ENCODE measurements around the gene ARMC2. TPM values are rescaled to one million over a fixed set of nuclear protein-coding genes. Genes with fewer than 3 reads are reported as not detected.

Gene ARMC2
- polyA plus RNA-seq, 2 of the 4 experiments (the other 2 are of a cell fraction) = 2.1 to 4.9 TPM

GRCh38 chr6:108993876-108994275 is 145.7 kb downstream of the ARMC2 start:
- H3K9me3 ChIP-seq = no peaks in the 10 kb centered on the region
- TF ChIP-seq HDAC2 (IDR thresholded peaks at IDR 0.05) = no peak
- TF ChIP-seq POLR2A (IDR thresholded peaks at IDR 0.05; ENCODE audit: low read length) = no peak
- TF ChIP-seq ZC3H11A (IDR thresholded peaks at IDR 0.05) = no peak
- no peak for TF ChIP-seq JUNB (IDR thresholded peaks at IDR 0.05)
- TF ChIP-seq MAZ (IDR thresholded peaks at IDR 0.05; ENCODE audit: borderline replicate concordance, low read depth, low read length) = no peak
- no peak for TF ChIP-seq USF2 (IDR thresholded peaks at IDR 0.05)
- no peak for TF ChIP-seq REST (IDR thresholded peaks at IDR 0.05)
- TF ChIP-seq MAX (IDR thresholded peaks at IDR 0.05) = no peak
- no peak for TF ChIP-seq HEYL (CRISPR knock-in tag; IDR thresholded peaks at IDR 0.05)
- TF ChIP-seq GATA3 (IDR thresholded peaks at IDR 0.05; ENCODE audit: borderline replicate concordance) = no peak
- no peak for TF ChIP-seq RNF2 (IDR thresholded peaks at IDR 0.05; ENCODE audit: borderline replicate concordance, low read depth)
- no peak for TF ChIP-seq CBX8 (IDR thresholded peaks at IDR 0.05)
- no peak for TF ChIP-seq NPAS2 (CRISPR knock-in tag; IDR thresholded peaks at IDR 0.05; ENCODE audit: borderline replicate concordance)
- TF ChIP-seq FOSL2 (IDR thresholded peaks at IDR 0.05) = no peak
- TF ChIP-seq FOSL2 (CRISPR knock-in tag; IDR thresholded peaks at IDR 0.05) = no peak
- no peak for TF ChIP-seq CEBPB (IDR thresholded peaks at IDR 0.05)
- no peak for TF ChIP-seq HES2 (IDR thresholded peaks at IDR 0.05)
- TF ChIP-seq MAFK (IDR thresholded peaks at IDR 0.05; ENCODE audit: partially characterized antibody) = no peak
- no peak for TF ChIP-seq SMC3 (IDR thresholded peaks at IDR 0.05)
- TF ChIP-seq FOSB (CRISPR knock-in tag; IDR thresholded peaks at IDR 0.05) = no peak
- H3K4me2 ChIP-seq = no peak overlapping the region
- ATAC-seq = no peak
- POLR2A ChIA-PET = no interaction called here
- no peak for FAIRE-seq
- 94% methylated on average over 3 of the region's 3 CpGs for WGBS (ENCODE audit: missing lambda C conversion rate)
- no peak for DNase-seq (ENCODE audit: low read depth in 1 of 2, low spot score in 1 of 2)
- H3K4me3 ChIP-seq = no peak overlapping the region
- no peaks in the 10 kb centered on the region for H3K4me1 ChIP-seq
- no peak overlapping the region for H3K27ac ChIP-seq
- CTCF ChIA-PET = no interaction called here

- FAIRE-seq (no peak), DNase-seq (ENCODE audit: low read depth in 1 of 2, low spot score in 1 of 2) (no peak), ATAC-seq (no peak)
- H3K4me1 ChIP-seq = no peaks in the 10 kb centered on the region
- no peak overlapping the region for H3K4me2 ChIP-seq
- no peak overlapping the region for H3K4me3 ChIP-seq
- no peaks in the 10 kb centered on the region for H3K9me3 ChIP-seq
- ChIA-PET CTCF (no interaction called here), POLR2A (no interaction called here)
- TF ChIP-seq CEBPB (IDR thresholded peaks at IDR 0.05) (no peak), MAFK (IDR thresholded peaks at IDR 0.05; ENCODE audit: partially characterized antibody) (no peak), SREBF2 (IDR thresholded peaks at IDR 0.05) (no peak), JUNB (IDR thresholded peaks at IDR 0.05) (no peak), RCOR1 (IDR thresholded peaks at IDR 0.05; ENCODE audit: low read depth, low read length) (no peak), HEYL (CRISPR knock-in tag; IDR thresholded peaks at IDR 0.05) (no peak), FOXS1 (CRISPR knock-in tag; IDR thresholded peaks at IDR 0.05) (no peak), HOXB5 (CRISPR knock-in tag; IDR thresholded peaks at IDR 0.05) (no peak)
- H3K27ac ChIP-seq = no peak overlapping the region
Observed at GRCh38 chr6:108995296-108995695, 147.1 kb downstream of the ARMC2 start.
